Lower lobe of right lung (tissue), 2 donors: ENCODE data around the gene MFRP. TPM values are rescaled to one million over a fixed set of nuclear protein-coding genes. Genes with fewer than 3 reads are reported as not detected.
A peak's percentile ranks its signal among the peaks of the same experiment; 100 is the strongest.

Experiments used
- ATAC-seq, 2 donors: fragments of 200-7000 bp; cut with Tn5 transposase; one replicate each; pipeline ENCODE4 v1.9.1; 2020 to 2022; ENCODE audit warnings: mild to moderate bottlenecking in 2 of 2, moderate library complexity in 2 of 2
- DNase-seq: peaks from one replicate; pipeline ENCODE4 v3.0.0-alpha.2; 2020
- H3K27ac ChIP-seq: fragments of 200-600 bp; one replicate; pipeline ENCODE4 v1.8.0; 2022
- H3K27me3 ChIP-seq: fragments of 200-600 bp; one replicate; pipeline ENCODE4 v1.8.0; 2022; ENCODE audit warnings: low read depth
- H3K36me3 ChIP-seq: fragments of 200-600 bp; one replicate; pipeline ENCODE4 v1.8.0; 2022; ENCODE audit warnings: mild to moderate bottlenecking
- H3K4me1 ChIP-seq: fragments of 200-600 bp; one replicate; pipeline ENCODE4 v1.8.0; 2022
- H3K4me3 ChIP-seq: fragments of 200-600 bp; one replicate; pipeline ENCODE4 v1.8.0; 2022; ENCODE audit warnings: mild to moderate bottlenecking
- H3K9me3 ChIP-seq: fragments of 200-600 bp; one replicate; pipeline ENCODE4 v1.8.0; 2022
- intact Hi-C: fragments of 100-400 bp; cut with DNase I; formaldehyde crosslinking; loops from one replicate; pipeline ENCODE4 v1.11.0; 2022
- total RNA-seq: library from RNA; stranded (reverse); fragmentation: NEBNext Ultra II Directional; extraction: Animal tissue kit (Norgen Biotek cat#: 25700); gene quantifications from one replicate; pipeline ENCODE4 v1.2.1, GENCODE V29; 2021
- TF ChIP-seq, protein P1 (sequence below): fragments of 200-600 bp; IDR thresholded peaks from one replicate; pipeline ENCODE4 v1.8.0; 2022; ENCODE audit warnings: antibody characterized with exemption, mild to moderate bottlenecking
- donor health status: DM: no; HTN: yes; CAD: no; lungs with severe emphysema.

MFRP gene
- total RNA-seq, 1 donor from 2014 or later: not detected

DNA sequence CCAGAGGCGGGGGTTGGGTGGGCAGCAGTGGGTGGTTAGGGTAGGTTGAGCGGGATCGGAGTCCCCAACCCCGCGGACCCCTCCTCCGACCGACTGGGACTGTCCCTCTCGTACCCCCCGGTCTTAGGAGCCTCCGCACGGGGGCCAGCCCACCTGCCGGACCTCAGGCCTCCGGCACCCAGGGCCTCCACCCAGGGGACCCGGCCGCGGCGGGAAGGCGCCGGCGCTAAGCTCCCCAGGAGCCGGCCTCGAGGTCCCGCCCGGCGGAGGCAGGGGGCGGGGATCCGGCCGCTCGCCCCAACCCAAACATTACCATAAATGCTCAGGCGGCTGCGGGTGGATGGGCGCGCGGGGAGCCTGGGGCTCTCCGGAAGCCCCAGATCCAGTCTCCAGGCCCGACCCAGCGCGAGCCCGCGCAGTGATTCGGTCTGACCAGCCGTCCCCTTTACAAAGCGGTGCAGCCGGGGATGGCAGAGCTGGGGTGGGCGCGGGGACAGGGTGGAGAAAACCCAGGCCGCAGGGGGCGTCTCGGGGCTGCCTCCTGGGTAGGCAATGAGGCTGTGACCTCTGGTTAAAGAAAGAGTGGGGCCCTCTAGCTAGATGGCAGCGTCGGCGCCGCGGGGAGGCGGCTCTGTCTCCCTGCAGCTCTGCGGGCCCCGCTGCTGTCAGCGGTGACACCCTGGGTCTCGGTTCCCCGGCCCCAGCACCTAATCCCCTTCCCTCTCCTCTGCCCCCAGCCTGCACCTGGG lies 25.6 kb downstream of the MFRP start:
- H3K36me3 ChIP-seq: no peaks in the 10 kb centered on the region
- H3K27me3 ChIP-seq: peaks cover 33% of the 10 kb centered on the region
- DNase-seq (peak; percentile 64), ATAC-seq (peak; percentile 62 to 68)
- peak overlapping the region; percentile 59 for H3K4me3 ChIP-seq
- H3K27ac ChIP-seq: peak overlapping the region; percentile 90
- peaks cover 68% of the 10 kb centered on the region for H3K4me1 ChIP-seq
- intact Hi-C loops: no loop called here
- TF ChIP-seq, protein P1, sequence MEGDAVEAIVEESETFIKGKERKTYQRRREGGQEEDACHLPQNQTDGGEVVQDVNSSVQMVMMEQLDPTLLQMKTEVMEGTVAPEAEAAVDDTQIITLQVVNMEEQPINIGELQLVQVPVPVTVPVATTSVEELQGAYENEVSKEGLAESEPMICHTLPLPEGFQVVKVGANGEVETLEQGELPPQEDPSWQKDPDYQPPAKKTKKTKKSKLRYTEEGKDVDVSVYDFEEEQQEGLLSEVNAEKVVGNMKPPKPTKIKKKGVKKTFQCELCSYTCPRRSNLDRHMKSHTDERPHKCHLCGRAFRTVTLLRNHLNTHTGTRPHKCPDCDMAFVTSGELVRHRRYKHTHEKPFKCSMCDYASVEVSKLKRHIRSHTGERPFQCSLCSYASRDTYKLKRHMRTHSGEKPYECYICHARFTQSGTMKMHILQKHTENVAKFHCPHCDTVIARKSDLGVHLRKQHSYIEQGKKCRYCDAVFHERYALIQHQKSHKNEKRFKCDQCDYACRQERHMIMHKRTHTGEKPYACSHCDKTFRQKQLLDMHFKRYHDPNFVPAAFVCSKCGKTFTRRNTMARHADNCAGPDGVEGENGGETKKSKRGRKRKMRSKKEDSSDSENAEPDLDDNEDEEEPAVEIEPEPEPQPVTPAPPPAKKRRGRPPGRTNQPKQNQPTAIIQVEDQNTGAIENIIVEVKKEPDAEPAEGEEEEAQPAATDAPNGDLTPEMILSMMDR: no peak
- no peaks in the 10 kb centered on the region for H3K9me3 ChIP-seq

DNA sequence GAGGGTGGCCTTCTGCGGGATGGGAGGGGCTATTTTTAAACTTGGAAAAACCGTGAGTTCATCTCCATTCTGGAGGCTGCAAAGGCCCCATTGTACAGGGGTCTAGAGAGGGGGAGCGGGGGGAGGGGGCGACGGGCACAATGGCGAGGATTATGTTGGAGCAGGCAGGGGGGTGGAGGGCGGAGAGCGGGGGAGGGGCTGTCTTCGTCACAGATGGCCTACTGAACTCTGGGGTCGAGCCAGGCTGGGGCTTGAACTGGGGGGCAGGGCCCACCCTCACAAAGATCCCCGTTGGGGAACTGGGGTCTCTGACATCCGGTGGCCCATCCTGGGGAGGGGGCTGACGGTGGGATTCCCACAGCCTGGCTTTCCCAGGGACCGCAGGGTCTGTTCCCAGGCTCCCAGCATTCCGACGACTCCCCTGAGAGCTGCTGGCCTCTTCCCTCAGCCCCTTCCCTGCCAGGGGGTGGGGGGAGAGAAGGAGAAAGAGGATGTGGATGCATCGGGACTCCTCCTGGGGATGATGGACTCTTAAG lies 26.2 kb downstream of the MFRP start:
- H3K9me3 ChIP-seq: no peaks in the 10 kb centered on the region
- no peaks in the 10 kb centered on the region for H3K36me3 ChIP-seq
- peaks cover 40% of the 10 kb centered on the region for H3K27me3 ChIP-seq
- TF ChIP-seq, protein P1: no peak
- peak overlapping the region; percentile 59 for H3K4me3 ChIP-seq
- intact Hi-C loops: no loop called here
- peaks cover 74% of the 10 kb centered on the region for H3K4me1 ChIP-seq
- peak overlapping the region; percentile 90 for H3K27ac ChIP-seq
- ATAC-seq (no peak), DNase-seq (no peak)

DNA sequence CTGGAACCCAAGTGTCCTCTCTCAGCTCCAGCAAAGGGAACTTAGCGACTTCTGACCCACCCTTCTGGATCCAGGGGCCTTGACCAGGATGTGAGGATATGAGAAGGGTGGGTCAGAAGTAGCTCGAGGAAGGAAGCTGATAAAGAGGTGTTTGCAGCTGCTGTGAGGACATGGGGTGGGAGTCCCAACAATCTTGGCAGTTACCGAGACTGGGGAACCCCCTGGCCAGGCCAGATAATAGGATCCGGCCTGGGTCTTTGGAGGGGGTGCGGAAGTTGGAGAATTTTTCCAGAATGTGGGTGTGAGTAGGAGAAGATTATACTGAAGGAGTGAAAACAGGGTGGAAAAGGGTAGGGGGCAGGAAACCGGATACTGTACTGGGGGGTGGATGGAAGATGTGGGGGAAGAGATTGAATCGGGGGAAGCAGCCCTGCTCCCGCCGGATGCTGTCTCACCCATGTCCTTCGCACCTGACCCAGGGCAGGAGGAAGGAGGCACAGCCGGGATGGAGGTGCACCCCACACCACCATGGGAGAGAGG lies 26.7 kb downstream of the MFRP start:
- Histone ChIP-seq H3K27me3 (peaks cover 44% of the 10 kb centered on the region), H3K4me1 (peaks cover 80% of the 10 kb centered on the region), H3K9me3 (no peaks in the 10 kb centered on the region), H3K4me3 (no peak overlapping the region), H3K27ac (peak overlapping the region; percentile 90), H3K36me3 (no peaks in the 10 kb centered on the region)
- intact Hi-C loops: no loop called here
- DNase-seq: no peak
- TF ChIP-seq, protein P1: no peak
- ATAC-seq: no peak

DNA sequence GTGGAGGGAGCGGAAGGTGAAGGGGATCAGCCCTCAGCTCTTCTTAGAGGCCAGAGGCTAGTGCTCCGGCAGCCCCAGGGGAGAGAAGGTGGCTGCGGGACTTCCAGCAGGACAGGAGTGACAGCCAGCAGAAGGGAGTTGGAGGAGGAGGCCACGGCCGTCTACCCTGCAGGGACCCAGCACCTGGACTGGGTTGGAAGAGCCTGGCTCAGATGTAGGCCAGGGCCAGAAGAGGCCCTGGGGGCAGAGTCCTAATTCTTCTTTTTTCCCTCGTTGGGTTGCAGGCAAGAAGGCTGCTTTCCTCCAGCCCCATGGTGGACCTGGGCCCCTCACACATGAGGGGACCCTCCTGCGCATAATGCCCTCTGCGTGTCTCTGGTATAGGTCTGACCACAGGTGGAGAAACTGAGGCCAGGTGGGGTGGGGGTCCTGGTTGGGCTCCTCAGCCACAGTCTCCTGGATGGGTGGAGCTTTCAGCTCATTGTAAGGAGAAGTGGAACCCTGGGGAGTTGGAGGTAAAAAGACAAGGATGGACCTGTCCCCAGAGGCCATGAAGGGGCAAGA lies 27.3 kb downstream of the MFRP start:
- peak overlapping the region; percentile 6 for H3K4me3 ChIP-seq
- DNase-seq (no peak), ATAC-seq (no peak)
- intact Hi-C loops: no loop called here
- peaks cover 84% of the 10 kb centered on the region for H3K4me1 ChIP-seq
- peaks cover 50% of the 10 kb centered on the region for H3K27me3 ChIP-seq
- TF ChIP-seq, protein P1: no peak
- H3K27ac ChIP-seq: peak overlapping the region; percentile 90
- H3K9me3 ChIP-seq: no peaks in the 10 kb centered on the region
- H3K36me3 ChIP-seq: peaks cover 4% of the 10 kb centered on the region

DNA sequence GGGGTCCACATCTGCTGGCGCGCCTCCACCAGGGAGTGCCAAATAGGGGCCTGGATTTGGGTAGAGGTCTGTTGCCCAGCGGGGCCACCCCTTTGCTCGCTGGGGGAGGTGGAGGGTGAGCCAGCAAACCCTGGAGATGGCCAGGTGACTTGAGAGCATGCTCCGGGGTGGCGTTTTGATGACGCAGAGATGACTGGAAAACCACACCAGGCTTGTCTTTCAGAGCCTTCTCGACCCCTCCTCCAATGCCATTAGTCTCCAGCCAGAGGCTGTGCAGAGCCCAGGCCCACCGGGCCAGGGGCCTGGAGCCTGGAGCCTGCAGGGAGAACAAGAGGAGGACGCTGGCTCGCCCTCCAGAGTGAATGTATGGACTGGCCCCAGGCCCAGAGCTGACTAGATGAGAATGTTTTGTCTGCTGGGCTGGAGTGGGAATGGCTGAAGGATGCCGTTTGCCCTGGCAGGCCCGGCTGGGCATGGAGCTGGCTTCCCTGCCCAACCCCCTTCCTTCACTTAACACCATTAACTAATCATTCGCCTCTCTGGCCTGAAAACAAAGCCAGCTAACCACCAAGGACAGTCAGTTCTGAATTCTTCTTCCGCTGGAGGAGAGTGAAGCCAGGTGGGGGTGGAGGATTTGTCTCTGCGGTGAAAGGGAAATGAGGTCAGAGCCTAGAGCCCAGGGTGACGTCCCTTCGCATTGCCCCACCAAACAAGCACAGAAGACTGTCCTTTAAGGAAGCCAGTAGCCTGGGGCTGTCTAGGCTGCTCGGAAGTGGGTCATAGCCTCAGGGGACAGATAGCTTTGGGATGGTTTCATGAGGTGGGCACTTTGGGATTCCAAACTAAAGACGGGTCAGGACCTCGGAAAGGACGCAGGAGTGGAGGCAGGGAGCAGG lies 28.0 kb downstream of the MFRP start:
- ATAC-seq (peak; percentile 2 to 15), DNase-seq (no peak)
- Histone ChIP-seq H3K27me3 (peaks cover 50% of the 10 kb centered on the region), H3K4me1 (peaks cover 84% of the 10 kb centered on the region), H3K36me3 (peaks cover 6% of the 10 kb centered on the region), H3K9me3 (no peaks in the 10 kb centered on the region), H3K4me3 (peak overlapping the region; percentile 6), H3K27ac (peak overlapping the region; percentile 90)
- intact Hi-C loops: no loop called here
- TF ChIP-seq, protein P1: no peak
